ENCODE measurements around the gene SGF29.
"Not testable (repeated sequence)": the region's sequence is repeated elsewhere in the genome, so short reads cannot be mapped to it uniquely, and the experiment has no call there.

SGF29 gene

DNA sequence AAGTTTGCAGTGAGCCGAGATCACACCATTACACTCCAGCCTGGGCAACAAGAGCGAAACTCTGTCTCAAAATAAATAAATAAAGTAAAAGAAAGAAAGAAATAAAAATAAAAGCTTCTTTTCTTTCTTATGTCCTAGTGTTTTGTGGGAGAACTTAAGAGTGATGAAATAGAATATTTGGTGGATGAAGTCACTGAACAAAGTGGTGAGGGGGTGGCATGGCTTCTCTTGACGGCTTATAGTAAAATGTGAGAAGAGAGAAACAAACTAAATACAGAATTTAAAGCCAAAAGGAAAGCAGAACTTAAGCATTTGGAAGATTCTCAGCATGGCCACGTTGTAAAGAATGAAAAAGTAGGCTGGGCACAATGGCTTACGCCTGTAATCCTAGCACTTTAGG, 15.3 kb downstream of the SGF29 start:
- DNase-seq, result no peak

GRCh38 chr16:28569968-28570752, 16.4 kb downstream of the SGF29 start:
- DNase-seq, result no peak

- DNase-seq, result no peak
These were observed 19.2 kb downstream of the SGF29 start for GRCh38 chr16:28572696-28573510.

DNA sequence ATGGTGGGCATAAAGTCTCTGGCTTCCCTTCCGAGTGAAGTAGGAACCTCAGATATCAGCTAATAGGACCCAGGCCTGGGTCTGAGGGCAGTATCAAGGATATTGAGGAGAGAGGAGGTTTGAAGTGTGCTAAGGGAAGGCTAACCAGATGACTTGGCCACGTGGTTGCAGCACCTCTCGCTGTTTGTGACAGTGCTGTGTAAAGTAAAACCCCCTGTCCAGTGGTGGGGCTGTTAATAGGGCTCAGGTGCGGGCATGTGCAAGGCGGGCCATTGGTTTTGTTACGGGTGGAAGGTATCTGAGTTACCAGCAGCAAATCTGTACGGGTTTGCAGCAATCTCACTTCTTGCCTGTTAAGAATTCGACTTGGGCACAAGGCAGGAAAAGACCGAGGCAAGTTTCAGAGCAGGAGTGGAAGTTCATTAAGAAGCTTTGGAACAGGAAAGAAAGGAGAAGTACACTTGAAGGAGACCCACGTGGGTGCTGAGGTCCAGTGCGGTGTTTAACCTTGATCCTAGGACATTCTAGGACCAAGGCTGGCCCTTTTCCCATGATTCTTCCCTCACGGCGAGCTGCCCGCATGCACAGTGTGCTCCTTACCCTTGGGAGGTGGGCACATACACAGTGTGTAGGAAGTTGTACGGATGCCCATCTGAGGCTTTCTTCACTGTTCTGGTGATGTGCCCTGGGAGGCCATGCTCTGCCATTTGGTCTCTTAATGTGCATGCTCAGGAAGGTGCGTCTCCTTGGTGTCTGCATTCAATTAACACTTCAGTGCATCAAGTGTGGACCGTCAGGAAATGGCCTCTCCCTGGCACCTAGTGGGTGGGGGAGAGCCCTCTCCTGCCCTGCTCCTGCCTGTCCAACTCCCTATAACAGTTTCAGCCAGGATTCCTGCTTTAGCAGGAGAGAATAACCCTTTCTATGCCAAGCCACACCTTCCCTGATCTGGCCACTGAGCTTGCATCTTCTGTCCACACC, 20.3 kb downstream of the SGF29 start:
- DNase-seq, result no peak

- no peak for DNase-seq
These were observed 21.2 kb downstream of the SGF29 start for GRCh38 chr16:28574925-28575324.

- DNase-seq, result no peak
These were observed 21.9 kb downstream of the SGF29 start for GRCh38 chr16:28575446-28576109.

DNA sequence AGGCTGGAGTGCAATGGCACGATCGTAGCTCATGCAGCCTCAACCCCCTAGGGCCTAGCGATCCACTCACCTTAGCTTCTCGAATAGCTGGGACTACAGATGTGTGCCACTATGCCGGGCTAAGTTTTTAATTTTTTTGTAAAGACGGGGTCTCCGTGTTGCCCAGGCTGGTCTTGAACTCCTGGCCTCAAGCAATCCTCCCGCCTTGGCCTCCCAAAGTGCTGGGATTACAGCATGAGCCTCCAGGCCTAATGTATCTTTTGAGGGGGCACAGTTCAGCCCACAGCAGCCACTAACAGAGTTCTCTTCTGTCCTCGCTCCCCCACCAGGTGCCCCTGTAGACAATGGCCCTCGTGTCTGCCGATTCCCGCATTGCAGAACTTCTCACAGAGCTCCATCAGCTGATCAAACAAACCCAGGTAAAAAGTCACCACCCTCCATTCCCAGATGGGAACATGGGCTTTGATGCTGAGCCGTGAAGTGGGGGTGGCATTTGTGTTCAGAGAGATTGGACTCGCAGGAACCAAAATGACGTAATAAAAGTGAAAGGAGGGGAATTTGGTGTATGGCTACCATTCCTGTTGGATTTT, 27.1 kb downstream of the SGF29 start:
- DNase-seq, result no peak

DNA sequence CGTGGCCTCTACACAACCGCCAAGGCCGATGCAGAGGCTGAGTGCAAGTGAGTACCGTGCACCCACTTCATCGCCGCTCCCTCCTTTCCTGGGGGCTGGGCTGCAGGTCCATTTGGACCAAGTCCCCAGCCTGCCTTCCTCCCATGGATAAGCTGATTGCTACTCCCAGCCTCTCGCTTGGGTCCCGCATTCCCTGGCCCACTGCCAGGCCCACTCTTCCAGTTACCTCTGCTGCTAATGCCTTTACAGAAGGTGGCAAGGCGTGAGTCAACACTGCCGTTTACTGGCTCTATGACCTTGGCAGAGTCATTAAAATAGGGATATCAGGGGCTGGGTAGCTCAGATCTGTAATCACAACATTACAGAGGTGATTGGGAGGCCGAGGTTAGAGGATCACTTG, 32.0 kb downstream of the SGF29 start:
- DNase-seq, result no peak

DNA sequence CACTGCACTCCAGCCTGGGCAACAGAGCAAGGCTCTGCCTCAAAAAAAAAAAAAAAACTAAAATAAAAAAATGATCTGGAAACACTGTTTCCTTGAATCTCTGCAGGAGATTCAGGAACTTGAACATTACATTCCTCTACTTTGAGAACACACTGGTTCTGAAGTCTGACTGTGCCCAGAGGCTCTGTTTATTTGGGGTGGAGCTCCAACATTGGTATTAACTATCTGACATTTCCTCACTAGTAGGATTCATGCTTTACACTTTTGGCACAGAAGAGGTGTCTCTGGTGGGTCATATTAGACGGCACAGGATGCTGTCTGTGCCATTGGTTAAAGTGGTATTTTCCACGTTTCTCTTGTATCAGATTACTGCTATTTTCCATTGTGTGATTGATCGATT, 32.7 kb downstream of the SGF29 start:
- DNase-seq, result no peak

DNA sequence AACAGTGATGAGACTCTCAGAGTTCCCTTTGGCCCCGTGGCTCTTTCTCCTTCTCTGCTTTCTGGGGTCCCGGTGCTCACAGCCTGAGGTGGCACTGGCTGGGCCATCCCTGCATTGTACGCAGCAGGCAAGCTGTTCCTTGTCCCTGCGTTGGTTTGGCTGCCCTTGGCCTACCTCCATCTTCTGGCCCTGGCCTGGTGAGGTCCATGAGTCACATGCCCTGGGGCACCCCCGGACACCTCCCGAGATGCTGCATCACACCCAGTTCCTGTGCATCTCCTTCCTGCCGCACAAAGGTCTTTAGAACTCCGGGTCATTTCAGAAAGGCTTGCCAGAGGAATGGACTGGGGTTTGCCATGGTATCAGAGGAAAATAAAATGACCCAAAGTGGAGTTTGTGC, 33.7 kb downstream of the SGF29 start:
- no peak for DNase-seq

DNA sequence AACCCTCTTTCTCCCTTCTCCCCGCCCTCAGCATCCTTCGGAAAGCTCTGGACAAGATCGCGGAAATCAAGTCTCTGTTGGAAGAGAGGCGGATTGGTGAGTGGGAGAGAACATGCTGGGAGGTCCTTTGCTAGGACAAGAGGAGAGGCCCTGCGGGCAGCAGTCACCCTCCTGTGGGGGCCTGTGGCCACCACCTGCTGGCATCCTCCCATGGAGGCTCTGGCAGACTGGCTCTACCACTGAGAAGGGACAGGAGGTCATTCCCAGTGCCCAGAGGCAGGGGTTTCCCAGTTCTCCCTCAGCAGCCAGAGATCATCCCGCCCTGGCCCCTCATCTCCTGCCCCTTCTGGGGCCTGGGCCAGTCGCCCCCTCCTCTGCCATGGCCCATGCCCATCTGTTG, 35.3 kb downstream of the SGF29 start:
- DNase-seq, result no peak

- no peak for DNase-seq
These were observed 36.2 kb downstream of the SGF29 start for GRCh38 chr16:28589930-28590329.

DNA sequence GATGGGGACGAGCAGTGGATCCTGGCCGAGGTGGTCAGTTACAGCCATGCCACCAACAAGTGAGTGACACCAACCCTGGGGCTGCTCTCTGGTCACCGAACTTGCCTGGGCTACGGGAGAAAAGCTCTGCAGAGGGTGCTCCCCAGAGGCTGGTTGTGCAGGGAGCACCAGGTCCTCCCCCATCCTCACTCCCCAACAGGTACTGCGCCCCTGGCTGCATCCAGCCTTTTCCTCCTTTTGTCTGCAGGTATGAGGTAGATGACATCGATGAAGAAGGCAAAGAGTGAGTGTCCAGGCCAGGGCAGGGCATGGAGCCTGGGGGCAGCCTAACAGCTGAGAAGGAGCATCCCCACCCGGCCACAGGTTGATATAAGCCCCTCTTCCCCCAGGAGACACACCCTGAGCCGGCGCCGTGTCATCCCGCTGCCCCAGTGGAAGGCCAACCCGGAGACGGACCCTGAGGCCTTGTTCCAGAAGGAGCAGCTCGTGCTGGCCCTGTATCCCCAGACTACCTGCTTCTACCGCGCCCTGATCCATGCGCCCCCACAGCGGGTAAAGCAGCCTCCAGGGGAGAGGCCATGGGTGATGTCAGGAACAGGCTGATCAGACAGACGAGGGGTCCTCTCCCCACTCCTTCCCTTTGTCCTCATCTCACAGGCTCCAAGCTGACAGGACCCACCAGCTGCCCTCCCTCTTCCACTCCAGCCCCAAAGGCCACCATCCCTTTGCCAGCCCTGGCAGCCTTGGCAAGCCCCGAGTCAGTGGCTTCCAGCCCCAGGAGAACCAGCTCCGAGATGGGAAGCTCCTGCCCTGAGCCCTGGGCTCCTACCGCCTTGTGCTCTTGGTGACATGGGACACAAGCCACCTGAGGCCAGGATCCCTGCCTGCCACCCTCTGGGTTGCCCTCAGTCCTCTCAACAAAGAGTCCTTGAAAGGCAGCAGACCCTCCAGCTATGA, 36.9 kb downstream of the SGF29 start:
- no peak for DNase-seq

DNA sequence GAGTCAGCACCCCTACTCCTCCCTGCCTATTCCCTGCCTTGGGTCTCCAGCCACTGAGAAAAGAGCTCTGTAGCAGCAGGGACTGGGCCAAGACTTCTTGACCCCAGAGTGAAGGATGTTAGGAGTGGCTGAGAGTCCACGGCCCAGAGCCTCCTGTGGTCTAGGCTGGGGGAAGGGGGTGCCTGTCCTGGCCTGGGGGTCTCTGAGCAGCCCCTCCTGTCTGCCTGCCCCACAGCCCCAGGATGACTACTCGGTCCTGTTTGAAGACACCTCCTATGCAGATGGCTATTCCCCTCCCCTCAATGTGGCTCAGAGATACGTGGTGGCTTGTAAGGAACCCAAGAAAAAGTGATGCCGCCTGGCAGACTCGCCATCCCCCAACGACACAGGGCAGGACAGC, 37.6 kb downstream of the SGF29 start:
- no peak for DNase-seq

DNA sequence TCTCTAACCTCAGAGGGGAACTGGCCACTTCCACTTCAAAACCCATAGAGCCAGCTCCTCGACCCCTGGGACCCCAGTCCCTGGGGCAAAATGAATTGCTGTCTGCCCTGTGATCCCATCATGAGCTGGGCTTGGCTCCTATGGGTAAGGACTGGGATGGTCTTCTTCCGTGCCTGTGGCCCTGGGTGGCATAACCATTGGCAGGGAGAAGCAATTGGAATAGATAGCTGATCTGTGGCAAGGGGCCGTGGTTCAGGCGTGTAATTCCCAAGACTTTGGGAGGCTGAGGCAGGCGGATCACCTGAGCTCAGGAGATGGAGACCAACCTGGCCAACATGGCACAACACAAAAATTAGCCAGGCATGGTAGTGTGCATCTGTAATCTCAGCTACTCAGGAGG, 38.8 kb downstream of the SGF29 start:
- DNase-seq, result no peak

DNA sequence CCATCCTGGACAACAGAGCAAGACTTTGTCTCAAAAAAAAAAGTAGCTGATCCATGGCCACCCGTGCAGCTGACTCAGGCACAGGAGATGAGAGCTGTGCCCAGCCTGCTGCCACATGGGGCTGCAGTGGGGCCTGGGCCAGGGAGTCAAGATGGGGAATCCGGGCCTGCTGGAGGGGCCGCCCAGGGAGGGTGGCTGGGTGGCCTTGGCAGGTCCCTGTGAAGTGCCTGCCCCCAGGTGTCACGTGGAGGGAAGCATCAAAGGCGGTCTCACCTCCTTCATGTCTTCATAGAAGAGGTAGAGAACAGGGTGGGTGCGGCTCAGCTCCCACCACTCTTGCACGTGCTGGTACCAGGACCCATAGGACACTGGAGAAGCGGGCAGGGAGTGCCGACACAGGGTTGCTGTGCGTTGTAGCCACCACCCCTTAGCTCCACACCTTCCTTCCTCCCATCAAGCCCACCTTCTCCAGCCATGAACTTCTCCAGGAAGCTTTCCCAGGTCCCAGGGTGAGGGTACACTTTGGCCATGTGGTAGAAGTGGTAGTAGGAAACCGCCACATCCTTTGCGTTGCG, 39.3 kb downstream of the SGF29 start:
- no peak for DNase-seq

DNA sequence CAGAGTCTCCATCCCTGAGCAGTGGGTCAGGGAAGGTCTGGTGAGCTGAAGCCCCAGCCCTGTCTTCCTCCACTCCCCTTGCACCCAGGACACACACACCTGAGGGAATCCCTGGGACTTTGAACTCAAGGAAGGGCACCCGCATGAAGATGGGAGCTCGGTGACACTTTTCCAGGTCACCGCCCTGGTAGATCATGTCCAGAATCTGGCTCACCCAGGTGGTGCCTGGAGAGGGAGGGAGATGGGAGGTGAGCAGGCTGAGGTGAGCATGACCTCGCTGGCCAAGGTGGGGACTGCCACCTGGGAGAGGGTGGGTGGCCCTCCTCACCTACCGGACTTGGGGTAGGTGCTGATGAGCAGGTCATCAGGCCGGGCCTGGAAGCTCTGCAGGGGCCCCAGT, 41.7 kb downstream of the SGF29 start:
- DNase-seq, result not testable (repeated sequence)

- DNase-seq, result no peak
These were observed 42.5 kb downstream of the SGF29 start for GRCh38 chr16:28596115-28596630.

DNA sequence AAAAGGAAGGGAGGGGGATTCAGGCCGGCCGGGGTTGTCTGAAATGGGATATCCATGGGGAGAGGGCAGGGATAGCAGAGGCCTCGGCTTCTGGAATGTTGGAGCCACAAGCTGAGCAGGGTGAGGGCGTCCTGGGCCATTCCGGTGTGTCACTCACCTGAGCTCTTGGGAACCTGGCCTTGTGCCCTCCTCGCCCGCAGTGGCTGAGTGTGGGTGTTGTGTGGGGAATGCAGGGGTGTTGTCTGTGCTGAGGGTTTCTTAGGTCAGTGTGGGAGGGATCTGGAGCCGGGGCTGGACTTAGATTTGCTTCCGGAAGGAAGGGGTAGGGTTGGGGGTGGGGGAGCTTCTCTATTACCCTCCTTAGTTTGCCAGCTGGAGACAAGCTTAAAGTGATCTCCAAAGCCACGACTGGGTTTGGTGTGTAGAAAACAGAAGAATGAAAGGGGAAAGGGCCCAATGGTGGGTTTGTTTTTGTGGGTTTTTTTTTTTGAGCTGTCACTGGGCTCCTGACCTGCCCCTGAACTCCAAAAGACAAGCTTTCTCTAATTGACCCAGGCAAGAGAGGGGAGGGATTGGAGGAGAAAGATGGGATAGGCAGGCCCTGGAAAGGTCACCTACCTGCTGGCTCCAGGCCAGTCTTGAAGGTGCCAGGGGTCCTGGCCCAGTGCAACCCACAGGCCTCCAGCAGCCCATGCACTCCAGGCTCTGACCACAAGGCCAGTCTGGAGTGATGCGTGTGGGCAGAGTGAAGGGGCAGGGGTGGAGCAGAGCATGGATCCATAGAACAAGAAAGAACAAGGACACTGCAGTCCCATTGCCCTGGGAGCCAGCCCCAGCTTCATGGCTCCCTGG, 43.3 kb downstream of the SGF29 start, which contains the start of gene SULT1A2:
Gene SULT1A2 (minus strand): TSS at position 211 of the 852 bp plus-strand sequence. CDS start 1,120 bp downstream, outside the sequence.
- no peak for DNase-seq

All from NCI-H446 treated with DMSO at 0.1 percent for 48 hours (cell line).